Caco-2 (cell line): ENCODE measurements around the gene ATXN7. TPM values are rescaled to one million over a fixed set of nuclear protein-coding genes. Genes with fewer than 3 reads are reported as not detected.

ENCODE experiments used
- BruUV-seq: library from RNA; stranded (reverse); fragments of 400-500 nt; replicated peaks from 2 replicates; lab custom pipeline; 2021; lab: Mats Ljungman, UMichigan
- CTCF ChIA-PET: fragments of 300-600 bp; sonication (Branson Sonifier 250); formaldehyde crosslinking; loops from one replicate; lab custom pipeline; 2022; ENCODE audit warnings: antibody characterized with exemption; lab: Charles Lee
- POLR2A ChIA-PET: fragments of 300-600 bp; sonication (Branson Sonifier 250); formaldehyde crosslinking; loops from one replicate; lab custom pipeline; 2022; ENCODE audit warnings: antibody characterized with exemption; lab: Charles Lee
- DNase-seq, 2 experiments: peaks; one replicate each; pipeline versions ENCODE4 v3.0.0 to v3.0.0-alpha.2; 2020 to 2022
- H3K27me3 ChIP-seq: replicated peaks from 2 replicates; pipeline ENCODE4 v1.6.0; 2011; ENCODE audit warnings: low read length; ENCODE audit not compliant: control insufficient read depth, insufficient read depth
- H3K36me3 ChIP-seq: 2 replicates; pipeline ENCODE4 v1.5.1; 2011; ENCODE audit warnings: low read length; ENCODE audit not compliant: control insufficient read depth, insufficient read depth
- H3K4me1 ChIP-seq: fragments of 250-450 bp; sonication (Bioruptor Pico); 2 replicates; pipeline ENCODE4 v1.5.1; 2020; ENCODE audit warnings: mild to moderate bottlenecking
- H3K4me3 ChIP-seq: 2 replicates; pipeline ENCODE4 v1.5.1; 2011; ENCODE audit warnings: low read depth, mild to moderate bottlenecking, control low read depth, low read length
- H3K9me3 ChIP-seq: fragments of 250-450 bp; sonication (Bioruptor Pico); 2 replicates; pipeline ENCODE4 v1.5.1; 2020; ENCODE audit warnings: mild to moderate bottlenecking, moderate library complexity
- H3K27ac Mint-ChIP-seq: one replicate; pipeline ENCODE4 v1.8.0; 2022; ENCODE audit warnings: mixed read lengths; ENCODE audit not compliant: unreplicated experiment
- H3K27me3 Mint-ChIP-seq: one replicate; pipeline ENCODE4 v1.8.0; 2022; ENCODE audit warnings: mixed read lengths; ENCODE audit not compliant: insufficient read depth, unreplicated experiment
- H3K36me3 Mint-ChIP-seq: one replicate; pipeline ENCODE4 v1.8.0; 2022; ENCODE audit warnings: mild to moderate bottlenecking, mixed read lengths; ENCODE audit not compliant: insufficient read depth, unreplicated experiment
- H3K4me1 Mint-ChIP-seq: one replicate; pipeline ENCODE4 v1.8.0; 2022; ENCODE audit warnings: low read depth, mixed read lengths; ENCODE audit not compliant: unreplicated experiment
- H3K4me3 Mint-ChIP-seq: one replicate; pipeline ENCODE4 v1.8.0; 2022; ENCODE audit warnings: mild to moderate bottlenecking, moderate library complexity, mixed read lengths; ENCODE audit not compliant: unreplicated experiment
- H3K9me3 Mint-ChIP-seq: one replicate; pipeline ENCODE4 v1.8.0; 2022; ENCODE audit warnings: mixed read lengths; ENCODE audit not compliant: unreplicated experiment
- intact Hi-C: fragments of 100-400 bp; cut with micrococcal nuclease; formaldehyde crosslinking; loops from one replicate; pipeline ENCODE4 v1.10.0; 2022; ENCODE audit not compliant: unreplicated experiment
- total RNA-seq: library from RNA; stranded (reverse); gene quantifications from 2 replicates; pipeline ENCODE4 v1.2.3, GENCODE V29; 2022
- TF ChIP-seq, protein P1 (sequence below), 2 experiments: fragments of 200-600 bp in 1 of 2; IDR thresholded peaks; 1 replicate in 1 of 2; 2 replicates in 1 of 2; pipeline versions ENCODE4 v1.5.1 to v1.8.0; 2011 to 2022; ENCODE audit warnings: antibody characterized with exemption in 1 of 2, control low read depth in 1 of 2, inconsistent platforms in 1 of 2, low read depth in 1 of 2, low read length in 1 of 2, mild to moderate bottlenecking in 1 of 2, moderate library complexity in 1 of 2; ENCODE audit not compliant: insufficient read depth in 1 of 2, severe bottlenecking in 1 of 2, unreplicated experiment in 1 of 2

Gene ATXN7
- total RNA-seq, 1 experiment from 2014 or later: 22.5 TPM

GRCh38 chr3:63988943-63989342 lies 125.3 kb downstream of the ATXN7 start:
- Mint-ChIP-seq H3K4me1 (no peaks in the 10 kb centered on the region), H3K36me3 (peaks cover 57% of the 10 kb centered on the region), H3K9me3 (no peaks in the 10 kb centered on the region), H3K27ac (no peak overlapping the region), H3K27me3 (no peaks in the 10 kb centered on the region), H3K4me3 (no peak overlapping the region)
- H3K36me3 ChIP-seq: no peaks in the 10 kb centered on the region
- H3K27me3 ChIP-seq: no peaks in the 10 kb centered on the region
- H3K4me3 ChIP-seq: no peak overlapping the region
- H3K9me3 ChIP-seq: no peaks in the 10 kb centered on the region
- intact Hi-C loops: no loop called here
- CTCF ChIA-PET: no interaction called here
- POLR2A ChIA-PET: no interaction called here
- no TSS peak for BruUV-seq
- no peaks in the 10 kb centered on the region for H3K4me1 ChIP-seq
- DNase-seq: no peak
- TF ChIP-seq, protein P1, sequence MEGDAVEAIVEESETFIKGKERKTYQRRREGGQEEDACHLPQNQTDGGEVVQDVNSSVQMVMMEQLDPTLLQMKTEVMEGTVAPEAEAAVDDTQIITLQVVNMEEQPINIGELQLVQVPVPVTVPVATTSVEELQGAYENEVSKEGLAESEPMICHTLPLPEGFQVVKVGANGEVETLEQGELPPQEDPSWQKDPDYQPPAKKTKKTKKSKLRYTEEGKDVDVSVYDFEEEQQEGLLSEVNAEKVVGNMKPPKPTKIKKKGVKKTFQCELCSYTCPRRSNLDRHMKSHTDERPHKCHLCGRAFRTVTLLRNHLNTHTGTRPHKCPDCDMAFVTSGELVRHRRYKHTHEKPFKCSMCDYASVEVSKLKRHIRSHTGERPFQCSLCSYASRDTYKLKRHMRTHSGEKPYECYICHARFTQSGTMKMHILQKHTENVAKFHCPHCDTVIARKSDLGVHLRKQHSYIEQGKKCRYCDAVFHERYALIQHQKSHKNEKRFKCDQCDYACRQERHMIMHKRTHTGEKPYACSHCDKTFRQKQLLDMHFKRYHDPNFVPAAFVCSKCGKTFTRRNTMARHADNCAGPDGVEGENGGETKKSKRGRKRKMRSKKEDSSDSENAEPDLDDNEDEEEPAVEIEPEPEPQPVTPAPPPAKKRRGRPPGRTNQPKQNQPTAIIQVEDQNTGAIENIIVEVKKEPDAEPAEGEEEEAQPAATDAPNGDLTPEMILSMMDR (IDR thresholded peaks at IDR 0.05; ENCODE audit: insufficient read depth in 1 of 2, low read depth in 1 of 2, low read length in 1 of 2, severe bottlenecking in 1 of 2, unreplicated experiment in 1 of 2): no peak

DNA sequence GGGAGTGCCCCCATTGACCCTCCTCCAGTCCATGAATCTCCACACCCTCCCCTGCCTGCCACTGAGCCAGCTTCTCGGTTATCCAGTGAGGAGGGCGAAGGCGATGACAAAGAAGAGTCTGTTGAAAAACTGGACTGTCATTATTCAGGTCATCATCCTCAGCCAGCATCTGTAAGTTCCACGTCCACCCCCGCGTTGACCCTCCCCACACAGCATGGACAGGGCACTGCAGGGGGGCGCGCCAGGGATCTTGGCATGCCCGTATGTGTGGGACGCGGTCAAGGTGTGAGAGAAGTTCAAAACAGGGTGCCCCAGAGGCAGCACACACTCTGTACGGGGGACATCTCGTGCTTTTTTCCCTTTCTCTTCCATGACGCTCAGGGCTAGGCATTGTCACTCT lies 126.5 kb downstream of the ATXN7 start:
- H3K4me1 ChIP-seq: no peaks in the 10 kb centered on the region
- H3K4me1 Mint-ChIP-seq: no peaks in the 10 kb centered on the region
- H3K27ac Mint-ChIP-seq: no peak overlapping the region
- POLR2A ChIA-PET: no interaction called here
- no peak overlapping the region for H3K4me3 ChIP-seq
- peaks cover 57% of the 10 kb centered on the region for H3K36me3 Mint-ChIP-seq
- no peak overlapping the region for H3K4me3 Mint-ChIP-seq
- no peaks in the 10 kb centered on the region for H3K27me3 ChIP-seq
- intact Hi-C loops: loop anchor here (5.0 kb wide), 2 partner anchors 43 to 638 kb away; no protein-coding TSS in a partner anchor
- H3K9me3 Mint-ChIP-seq: no peaks in the 10 kb centered on the region
- no peak for DNase-seq
- CTCF ChIA-PET: no interaction called here
- TF ChIP-seq, protein P1 (IDR thresholded peaks at IDR 0.05; ENCODE audit: insufficient read depth in 1 of 2, low read depth in 1 of 2, low read length in 1 of 2, severe bottlenecking in 1 of 2, unreplicated experiment in 1 of 2): no peak
- H3K27me3 Mint-ChIP-seq: no peaks in the 10 kb centered on the region
- no TSS peak for BruUV-seq
- H3K9me3 ChIP-seq: no peaks in the 10 kb centered on the region
- peaks cover 1% of the 10 kb centered on the region; the same call in 1 of the 2 replicates for H3K36me3 ChIP-seq

DNA sequence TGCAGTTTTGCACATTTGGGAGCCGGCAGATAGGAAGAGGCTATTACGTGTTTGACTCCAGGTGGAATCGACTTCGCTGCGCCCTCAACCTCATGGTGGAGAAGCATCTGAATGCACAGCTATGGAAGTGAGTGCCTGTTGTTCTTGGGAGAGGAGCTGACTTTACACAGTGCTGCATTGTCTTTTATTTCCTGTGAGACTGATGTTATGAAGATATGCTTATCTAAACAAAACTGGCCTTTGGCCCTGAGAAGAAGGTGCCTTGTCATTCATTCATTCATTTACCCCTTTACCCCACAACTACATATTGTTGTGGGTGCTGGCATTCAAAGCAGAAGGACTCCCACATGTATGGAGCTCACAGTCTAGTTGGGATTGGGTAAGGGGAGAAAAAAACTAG lies 127.1 kb downstream of the ATXN7 start:
- H3K27me3 ChIP-seq: no peaks in the 10 kb centered on the region
- peaks cover 56% of the 10 kb centered on the region for H3K36me3 Mint-ChIP-seq
- intact Hi-C loops: loop anchor here (5.0 kb wide), 2 partner anchors 43 to 638 kb away; no protein-coding TSS in a partner anchor
- no peak overlapping the region for H3K27ac Mint-ChIP-seq
- no peaks in the 10 kb centered on the region for H3K4me1 ChIP-seq
- no peaks in the 10 kb centered on the region for H3K27me3 Mint-ChIP-seq
- H3K9me3 Mint-ChIP-seq: no peaks in the 10 kb centered on the region
- BruUV-seq: no TSS peak
- H3K9me3 ChIP-seq: no peaks in the 10 kb centered on the region
- no peak overlapping the region for H3K4me3 Mint-ChIP-seq
- H3K4me1 Mint-ChIP-seq: no peaks in the 10 kb centered on the region
- ChIA-PET POLR2A (no interaction called here), CTCF (no interaction called here)
- no peak for DNase-seq
- TF ChIP-seq, protein P1 (IDR thresholded peaks at IDR 0.05; ENCODE audit: insufficient read depth in 1 of 2, low read depth in 1 of 2, low read length in 1 of 2, severe bottlenecking in 1 of 2, unreplicated experiment in 1 of 2): no peak
- H3K36me3 ChIP-seq: peaks cover 1% of the 10 kb centered on the region; the same call in 1 of the 2 replicates
- no peak overlapping the region for H3K4me3 ChIP-seq
